Measurements from ENCODE around the gene PLD6.
"Not testable (repeated sequence)": the region's sequence is repeated elsewhere in the genome, so short reads cannot be mapped to it uniquely, and the experiment has no call there.

PLD6 gene

GRCh38 chr17:17176341-17176740 lies 29.8 kb downstream of the PLD6 start:
- no peak for DNase-seq (ENCODE audit: low spot score)

GRCh38 chr17:17175917-17176316 lies 30.2 kb downstream of the PLD6 start:
- DNase-seq (ENCODE audit: low spot score) = no peak

GRCh38 chr17:17175340-17175739 lies 30.8 kb downstream of the PLD6 start:
- no peak for DNase-seq (ENCODE audit: low spot score)

GRCh38 chr17:17173921-17174320 lies 32.2 kb downstream of the PLD6 start:
- DNase-seq (ENCODE audit: low spot score) = no peak

- no peak for DNase-seq (ENCODE audit: low spot score)
Measured at GRCh38 chr17:17172990-17173389, 33.1 kb downstream of the PLD6 start.

GRCh38 chr17:17172001-17172939 lies 33.9 kb downstream of the PLD6 start:
- no peak for DNase-seq (ENCODE audit: low spot score)

GRCh38 chr17:17171186-17171585 lies 34.9 kb downstream of the PLD6 start:
- no peak for DNase-seq (ENCODE audit: low spot score)

GRCh38 chr17:17170346-17170985 lies 35.7 kb downstream of the PLD6 start:
- DNase-seq (ENCODE audit: low spot score) = no peak

GRCh38 chr17:17169396-17169795 lies 36.7 kb downstream of the PLD6 start:
- DNase-seq (ENCODE audit: low spot score) = no peak

GRCh38 chr17:17168401-17168800 lies 37.7 kb downstream of the PLD6 start:
- no peak for DNase-seq (ENCODE audit: low spot score)

GRCh38 chr17:17167986-17168385 lies 38.1 kb downstream of the PLD6 start:
- no peak for DNase-seq (ENCODE audit: low spot score)

GRCh38 chr17:17167356-17167755 lies 38.8 kb downstream of the PLD6 start:
- DNase-seq (ENCODE audit: low spot score) = no peak

GRCh38 chr17:17166446-17166845 lies 39.7 kb downstream of the PLD6 start:
- DNase-seq (ENCODE audit: low spot score) = no peak

- DNase-seq (ENCODE audit: low spot score) = no peak
Measured at GRCh38 chr17:17165666-17166308, 40.3 kb downstream of the PLD6 start.

- DNase-seq (ENCODE audit: low spot score) = no peak
Measured at GRCh38 chr17:17164676-17165075, 41.5 kb downstream of the PLD6 start.

GRCh38 chr17:17164156-17164555 lies 42.0 kb downstream of the PLD6 start:
- DNase-seq (ENCODE audit: low spot score) = no peak

- DNase-seq (ENCODE audit: low spot score) = no peak
Measured at GRCh38 chr17:17161759-17162158, 44.4 kb downstream of the PLD6 start.

GRCh38 chr17:17161121-17161520 lies 45.0 kb downstream of the PLD6 start:
- no peak for DNase-seq (ENCODE audit: low spot score)

GRCh38 chr17:17159571-17159970 lies 46.6 kb downstream of the PLD6 start:
- DNase-seq (ENCODE audit: low spot score) = no peak

- DNase-seq (ENCODE audit: low spot score) = not testable (repeated sequence)
Measured at GRCh38 chr17:17158506-17158905, 47.6 kb downstream of the PLD6 start.

- DNase-seq (ENCODE audit: low spot score) = no peak
Measured at GRCh38 chr17:17157041-17157440, 49.1 kb downstream of the PLD6 start.

GRCh38 chr17:17156511-17156910 lies 49.6 kb downstream of the PLD6 start:
- peak; percentile 60 for DNase-seq (ENCODE audit: low spot score)

GRCh38 chr17:17156107-17156506 lies 50.0 kb downstream of the PLD6 start:
- peak; percentile 95 for DNase-seq (ENCODE audit: low spot score)

All from kidney tubule cell (primary cell).